AG08396 (cell line): ENCODE results near the gene CPE.
"Not testable (repeated sequence)": the region's sequence is repeated elsewhere in the genome, so short reads cannot be mapped to it uniquely, and the experiment has no call there.

Experiments
- DNase-seq: peaks from one replicate; pipeline ENCODE4 v3.0.0; 2012; ENCODE audit warnings: low spot score, mixed read lengths

CPE gene

GRCh38 chr4:165378745-165379677, at the start of gene CPE:
CPE (plus strand) TSS chr4:165379008; CDS start chr4:165379222, 214 bp downstream.
- peak; percentile 87 for DNase-seq

GRCh38 chr4:165330071-165330470, 48.7 kb upstream of the CPE start:
- DNase-seq: no peak

GRCh38 chr4:165330666-165331065, 48.1 kb upstream of the CPE start:
- no peak for DNase-seq

- no peak for DNase-seq
Observed at GRCh38 chr4:165331359-165331758, 47.4 kb upstream of the CPE start.

- no peak for DNase-seq
Observed at GRCh38 chr4:165331823-165332222, 47.0 kb upstream of the CPE start.

- DNase-seq: no peak
Observed at GRCh38 chr4:165332502-165332901, 46.3 kb upstream of the CPE start.

- no peak for DNase-seq
Observed at GRCh38 chr4:165335163-165335703, 43.6 kb upstream of the CPE start.

- no peak for DNase-seq
Observed at GRCh38 chr4:165336743-165337142, 42.1 kb upstream of the CPE start.

GRCh38 chr4:165342340-165342739, 36.5 kb upstream of the CPE start:
- not testable (repeated sequence) for DNase-seq

GRCh38 chr4:165343353-165344191, 35.2 kb upstream of the CPE start:
- DNase-seq: no peak

- no peak for DNase-seq
Observed at GRCh38 chr4:165345666-165346417, 33.0 kb upstream of the CPE start.

- DNase-seq: no peak
Observed at GRCh38 chr4:165347647-165348569, 30.9 kb upstream of the CPE start.

GRCh38 chr4:165351359-165352130, 27.3 kb upstream of the CPE start:
- DNase-seq: no peak

- DNase-seq: peak; percentile 13
Observed at GRCh38 chr4:165355900-165356300, 22.9 kb upstream of the CPE start.

- no peak for DNase-seq
Observed at GRCh38 chr4:165359506-165359905, 19.3 kb upstream of the CPE start.

- DNase-seq: no peak
Observed at GRCh38 chr4:165360041-165360695, 18.6 kb upstream of the CPE start.

- no peak for DNase-seq
Observed at GRCh38 chr4:165360985-165361670, 17.7 kb upstream of the CPE start.

GRCh38 chr4:165361810-165362209, 17.0 kb upstream of the CPE start:
- DNase-seq: no peak
